Subcutaneous adipose tissue (tissue), 4 donors: ENCODE data around the gene DTNB. TPM values are rescaled to one million over a fixed set of nuclear protein-coding genes. Genes with fewer than 3 reads are reported as not detected.

Source experiments
- CTCF ChIP-seq: fragments of 450-650 bp; IDR thresholded peaks from one replicate; pipeline ENCODE4 v1.5.1; 2016; ENCODE audit warnings: low read depth, mild to moderate bottlenecking, control low read depth, antibody characterized with exemption, moderate library complexity
- total RNA-seq, 4 donors: library from RNA; depleted of rRNA; stranded (reverse); fragments of >200 nt; gene quantifications; one replicate each; pipeline ENCODE4 v1.1.0, GENCODE V29; 2016

Gene DTNB
- total RNA-seq, 4 donors from 2014 or later, result 4.6 to 11.6 (median 7.3) TPM

- TF ChIP-seq CTCF, result no peak
Measured at GRCh38 chr2:25437881-25438662, 235.3 kb downstream of the DTNB start.

- no peak for TF ChIP-seq CTCF
Measured at GRCh38 chr2:25435421-25435820, 238.0 kb downstream of the DTNB start.

GRCh38 chr2:25431604-25432003, 241.8 kb downstream of the DTNB start:
- no peak for TF ChIP-seq CTCF

- no peak for TF ChIP-seq CTCF
Measured at GRCh38 chr2:25430556-25430955, 242.8 kb downstream of the DTNB start.

GRCh38 chr2:25426326-25426725, 247.1 kb downstream of the DTNB start:
- TF ChIP-seq CTCF, result no peak

GRCh38 chr2:25424426-25425028, 248.8 kb downstream of the DTNB start:
- TF ChIP-seq CTCF, result no peak

GRCh38 chr2:25421820-25422411, 251.5 kb downstream of the DTNB start:
- TF ChIP-seq CTCF, result no peak
